Medulla oblongata (tissue), 1 donor: ENCODE measurements around the gene TCEAL6.
"Not testable (repeated sequence)": the region's sequence is repeated elsewhere in the genome, so short reads cannot be mapped to it uniquely, and the experiment has no call there.

Experiments used
- DNase-seq: peaks from one replicate; pipeline ENCODE4 v3.0.0-alpha.2; 2015; ENCODE audit errors: extremely low spot score

TCEAL6 gene

DNA sequence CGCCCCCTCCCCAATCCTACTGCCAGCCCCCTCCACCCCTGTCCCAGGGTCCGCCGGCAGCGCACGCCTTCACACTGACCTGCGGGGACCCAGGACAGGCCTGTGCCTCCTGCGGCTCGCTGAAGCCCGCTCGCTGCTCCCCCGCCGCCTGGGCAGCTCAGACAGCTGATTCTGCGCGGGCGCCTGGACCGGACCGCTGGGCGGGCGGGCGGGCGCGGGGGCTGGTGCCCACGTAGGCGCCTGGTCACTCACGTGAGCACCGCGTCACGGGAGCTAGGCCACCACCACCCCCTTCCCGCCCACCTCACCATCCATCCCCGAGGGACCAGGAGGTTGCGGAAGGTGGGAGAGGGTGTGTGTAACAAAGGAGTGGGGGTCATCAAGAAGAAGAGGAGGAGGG is at the start of gene TCEAL6:
TSS of gene TCEAL6 (minus strand) at position 208 of the 400 bp plus-strand sequence.
- DNase-seq, result peak; percentile 2

DNA sequence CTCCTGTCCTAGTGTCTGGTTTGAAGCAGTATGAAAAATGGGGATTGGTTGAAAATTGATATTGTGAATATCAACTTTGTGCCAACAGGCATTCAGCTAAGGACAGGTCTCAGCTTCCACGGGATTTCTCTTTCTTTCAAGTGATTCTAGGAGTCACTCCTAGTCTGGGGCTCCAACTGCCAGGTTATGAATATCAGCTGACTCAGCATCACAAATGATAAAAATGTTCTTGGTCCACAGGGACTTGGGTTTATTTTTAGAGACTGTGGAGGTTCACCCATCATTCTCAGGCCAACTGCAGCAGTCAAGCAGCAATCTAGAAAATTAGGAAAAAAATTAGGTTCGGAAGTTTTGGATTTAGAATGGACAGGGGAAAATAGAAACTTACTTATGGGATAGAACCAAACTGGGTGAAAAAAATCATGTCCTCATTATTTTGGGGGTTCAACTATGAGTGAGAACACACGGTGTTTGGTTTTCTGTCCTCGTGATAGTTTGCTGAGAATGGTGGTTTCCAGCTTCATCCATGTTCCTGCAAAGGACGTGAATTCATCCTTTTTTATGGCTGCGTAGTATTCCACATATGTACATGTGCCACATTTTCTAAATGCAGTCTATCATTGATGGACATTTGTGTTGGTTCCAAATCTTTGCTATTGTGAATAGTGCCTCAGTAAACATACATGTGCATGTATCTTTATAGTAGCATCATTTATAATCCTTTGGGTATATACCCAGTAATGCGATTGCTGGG is 43.9 kb upstream of the TCEAL6 start:
- no peak for DNase-seq

DNA sequence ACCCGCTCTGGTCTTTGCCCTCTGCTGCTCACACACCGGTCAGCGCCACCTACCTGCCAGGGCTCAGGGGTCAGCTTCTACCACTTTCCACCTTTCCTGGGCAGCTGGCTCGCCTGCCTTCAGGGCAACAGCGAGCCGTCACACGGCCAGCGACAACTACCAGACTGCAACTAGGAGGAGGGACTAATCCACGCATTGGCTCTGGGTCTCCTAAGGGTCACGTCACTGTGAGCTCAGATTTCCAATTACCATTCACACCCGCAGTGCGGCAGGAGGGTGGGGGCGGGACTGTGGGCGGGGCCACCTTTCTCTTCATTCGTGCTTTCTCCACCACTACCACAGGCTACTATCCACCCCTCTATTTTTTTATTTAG is 13.5 kb upstream of the TCEAL6 start, which contains the start of gene BEX5:
TSS of gene BEX5 (minus strand) at position 172 of the 374 bp plus-strand sequence. CDS start 1,712 bp downstream, outside the sequence.
- peak; percentile 87 for DNase-seq

DNA sequence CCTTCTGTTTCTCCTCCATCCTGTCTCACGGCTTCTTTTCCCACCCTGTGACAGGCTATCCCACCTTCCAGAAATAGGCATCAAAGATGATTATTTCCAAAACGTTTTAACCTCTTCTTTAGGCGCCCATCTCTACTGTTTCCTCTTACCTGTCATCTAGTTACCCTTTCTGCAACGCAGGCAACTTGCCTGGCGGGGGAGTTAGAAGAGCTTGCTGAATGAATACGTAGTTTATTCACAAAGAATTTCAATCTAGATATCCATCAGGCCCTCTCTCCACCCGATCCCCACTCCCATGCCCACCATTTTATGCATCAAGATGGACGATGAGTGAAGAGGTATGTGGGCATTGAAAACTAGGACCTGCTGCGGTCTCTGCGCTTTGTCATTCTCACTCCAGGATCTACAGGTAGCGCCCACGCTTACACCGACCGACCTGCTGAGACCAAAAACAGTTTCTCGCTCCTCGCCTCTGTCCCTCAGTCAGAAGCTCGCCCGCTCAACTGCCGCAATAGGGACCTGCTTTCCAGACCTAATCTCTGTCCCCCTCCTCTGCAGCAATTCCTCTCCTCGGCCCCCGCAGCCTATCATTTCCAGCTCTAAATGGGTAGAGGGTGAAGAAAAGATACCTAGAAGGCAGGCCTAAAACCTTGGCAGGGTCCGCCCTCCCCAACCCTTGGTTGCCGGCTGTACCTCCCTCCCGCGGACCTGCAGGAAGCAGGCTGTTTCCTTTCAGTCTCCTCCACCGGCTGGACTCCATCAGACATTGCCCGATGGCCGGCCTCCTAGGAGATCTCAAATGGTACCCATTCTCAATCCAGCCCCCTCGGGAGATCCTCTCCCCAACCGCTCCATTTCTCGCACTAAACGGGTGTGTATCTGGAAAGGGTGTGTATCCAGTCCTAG is 12.9 kb upstream of the TCEAL6 start:
- DNase-seq, result peak; percentile 4

DNA sequence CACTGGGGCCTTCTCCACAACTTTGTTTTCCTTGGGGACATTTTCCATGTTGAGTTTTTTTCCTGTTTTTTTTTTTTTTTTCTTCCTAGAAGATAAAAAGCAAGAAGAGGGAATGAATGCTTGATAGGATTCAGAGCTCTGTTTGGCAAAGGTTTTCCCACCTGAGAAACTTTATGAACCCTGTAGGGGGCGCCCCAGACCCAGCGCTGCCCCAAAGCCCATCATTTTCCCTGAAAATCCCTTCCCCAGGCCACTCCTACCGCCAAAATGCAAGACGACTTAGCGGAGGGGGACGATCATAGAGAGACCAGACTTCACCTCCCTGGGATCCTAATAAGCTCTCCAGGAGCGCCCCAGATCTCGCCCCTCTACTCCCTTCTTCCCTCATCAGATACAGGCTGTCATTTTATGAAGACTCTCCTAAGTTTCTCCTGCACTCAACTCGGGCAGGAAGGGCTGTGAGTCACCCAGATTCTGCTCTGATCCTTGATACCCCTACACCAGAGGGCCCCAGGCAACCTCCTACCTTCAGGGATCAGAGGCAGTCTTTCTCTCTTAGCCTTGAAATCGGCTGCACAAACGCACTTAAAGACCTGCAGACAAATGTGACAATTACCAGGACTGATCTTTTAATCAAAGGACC is 12.1 kb upstream of the TCEAL6 start:
- peak; percentile 7 for DNase-seq

DNA sequence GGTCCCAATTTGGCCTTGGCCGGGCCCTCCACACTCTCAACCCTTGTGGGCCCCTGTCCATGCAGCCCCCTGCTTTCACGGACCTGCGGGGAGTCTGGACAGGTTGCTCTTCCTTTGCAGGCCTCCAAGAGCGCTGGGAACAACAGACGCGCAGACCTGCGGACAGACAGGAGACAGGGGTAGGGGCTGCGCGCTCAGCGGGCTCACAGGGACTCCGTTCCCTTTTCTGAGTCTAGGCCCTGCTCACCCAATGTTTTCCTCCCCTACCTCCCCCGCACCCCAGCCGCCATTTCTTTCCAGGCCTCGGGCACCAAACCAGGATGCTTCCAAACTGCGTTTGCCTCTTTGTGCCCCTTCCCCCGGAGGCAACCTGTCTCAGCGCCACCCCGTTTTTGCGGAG is 650 bp downstream of the TCEAL6 start:
- DNase-seq, result not testable (repeated sequence)

DNA sequence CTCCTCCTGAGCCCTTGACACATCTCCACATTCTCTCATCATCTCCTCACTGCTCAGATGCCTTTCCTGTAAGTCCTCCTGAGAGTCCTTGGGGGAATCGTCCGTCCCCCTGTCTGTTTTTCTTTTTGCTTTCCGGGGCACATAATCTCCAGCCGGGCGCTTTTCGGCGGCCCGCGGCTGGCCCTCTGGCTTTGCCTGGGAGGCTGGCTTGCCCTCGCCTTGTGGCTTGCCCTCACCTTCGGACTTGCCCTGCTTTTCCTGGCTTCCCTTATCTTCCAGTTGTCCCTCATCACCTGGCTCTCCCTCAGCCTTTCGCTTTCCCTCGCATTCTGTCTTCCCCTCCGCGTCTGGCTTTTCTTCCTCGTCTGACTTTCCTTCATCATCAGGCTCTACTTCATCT is 1.4 kb downstream of the TCEAL6 start:
- DNase-seq, result not testable (repeated sequence)

DNA sequence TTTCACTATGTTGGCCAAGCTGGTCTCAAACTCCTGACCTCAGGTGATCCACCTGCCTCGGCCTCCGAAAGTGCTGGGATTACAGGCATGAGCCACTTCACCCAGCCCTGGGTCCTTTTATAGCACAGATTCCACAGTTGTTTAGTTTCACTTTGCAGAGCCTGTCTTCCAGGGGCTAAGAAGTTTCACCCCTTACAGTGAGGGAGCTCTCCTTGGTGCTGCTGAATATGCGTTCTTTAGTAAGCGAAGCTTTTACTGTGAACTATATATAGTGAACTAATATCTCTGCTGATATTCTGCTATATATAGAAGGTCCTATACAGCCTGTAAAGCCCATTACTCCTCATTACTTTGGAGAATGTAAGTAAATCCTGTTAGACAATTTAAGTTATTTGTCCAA is 4.2 kb downstream of the TCEAL6 start:
- no peak for DNase-seq

DNA sequence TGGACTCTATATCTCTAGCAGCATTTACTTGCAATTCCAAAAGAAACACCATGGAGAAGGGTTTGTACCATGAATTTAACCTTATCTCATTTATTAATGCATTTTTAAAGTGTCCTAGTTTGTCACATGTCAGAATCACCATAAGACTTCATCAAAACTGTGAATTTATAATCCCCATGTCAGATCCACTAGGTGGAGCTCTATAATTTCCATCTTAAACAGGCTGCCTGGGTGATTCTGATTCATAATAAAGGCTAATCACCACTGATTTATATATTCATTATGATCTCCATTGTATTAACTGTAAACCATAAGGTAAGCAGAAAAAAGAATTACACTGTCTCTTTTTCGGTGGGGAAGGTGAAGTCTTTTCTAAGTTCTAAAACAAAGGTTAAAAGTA is 12.8 kb downstream of the TCEAL6 start:
- DNase-seq, result peak; percentile 9

DNA sequence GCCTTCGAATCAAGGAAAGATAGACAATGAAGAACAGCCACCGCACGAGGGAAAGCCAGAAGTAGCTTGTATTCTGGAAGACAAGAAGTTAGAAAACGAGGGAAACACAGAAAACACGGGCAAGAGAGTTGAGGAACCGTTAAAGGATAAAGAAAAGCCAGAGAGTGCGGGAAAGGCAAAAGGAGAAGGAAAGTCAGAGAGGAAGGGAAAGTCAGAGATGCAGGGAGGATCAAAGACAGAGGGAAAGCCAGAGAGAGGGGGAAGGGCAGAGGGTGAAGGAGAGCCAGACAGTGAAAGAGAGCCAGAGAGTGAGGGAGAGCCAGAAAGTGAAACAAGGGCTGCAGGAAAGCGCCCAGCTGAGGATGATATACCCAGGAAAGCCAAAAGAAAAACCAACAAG is 15.4 kb downstream of the TCEAL6 start:
- DNase-seq, result peak; percentile 27

DNA sequence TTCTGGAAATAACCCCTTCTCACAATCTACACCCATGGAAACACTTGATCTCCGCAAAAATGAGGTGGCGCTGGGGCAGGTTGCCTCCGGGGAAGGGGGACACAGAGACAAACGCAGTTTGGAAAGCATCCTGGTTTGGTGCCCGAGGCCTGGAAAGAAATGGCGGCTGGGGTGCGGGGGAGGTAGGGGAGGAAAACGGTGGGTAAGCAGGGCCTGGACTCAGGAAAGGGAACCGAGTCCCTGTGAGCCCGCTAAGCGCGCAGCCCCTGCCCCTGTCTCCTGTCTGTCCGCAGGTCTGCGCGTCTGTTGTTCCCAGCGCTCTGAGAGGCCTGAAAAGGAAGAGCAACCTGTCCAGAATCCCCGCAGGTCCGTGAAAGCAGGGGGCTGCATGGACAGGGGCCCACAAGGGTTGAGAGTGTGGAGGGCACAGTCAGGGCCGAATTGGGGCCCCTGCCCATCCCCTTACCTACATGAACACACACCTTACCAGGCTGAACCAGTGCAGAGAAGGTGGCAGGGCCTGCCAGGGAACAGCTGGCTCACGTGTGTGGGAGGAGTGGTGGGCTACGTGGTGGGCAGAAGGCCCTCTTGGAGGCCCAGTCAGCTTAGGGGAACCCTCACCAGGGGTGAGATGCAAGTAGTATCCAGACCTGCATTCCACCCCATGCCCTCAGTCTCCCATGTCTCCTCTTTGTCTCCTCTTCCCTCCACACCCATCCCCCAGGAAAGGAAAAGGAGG is 16.0 kb downstream of the TCEAL6 start:
- DNase-seq, result not testable (repeated sequence)

DNA sequence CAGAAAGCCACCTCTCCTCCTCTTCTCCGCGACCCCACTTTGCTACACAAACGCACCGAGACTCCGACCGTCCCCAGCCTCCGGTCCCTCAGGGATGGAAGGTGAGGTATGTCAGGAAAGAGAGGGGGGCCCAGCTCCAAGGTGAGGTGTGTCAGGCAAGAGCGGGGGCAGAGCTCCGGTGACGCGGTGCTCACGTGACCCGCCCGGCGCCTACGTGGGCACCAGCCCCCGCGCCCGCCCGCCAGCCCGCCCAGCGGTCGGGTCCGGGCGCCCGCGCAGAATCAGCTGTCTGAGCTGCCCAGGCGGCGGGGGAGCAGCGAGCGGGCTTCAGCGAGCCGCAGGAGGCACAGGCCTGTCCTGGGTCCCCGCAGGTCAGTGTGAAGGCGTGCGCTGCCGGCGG is 16.8 kb downstream of the TCEAL6 start, which contains the start of gene TCEAL2:
TSS of gene TCEAL2 (plus strand) at position 244 of the 400 bp plus-strand sequence. CDS start 1,152 bp downstream, outside the sequence.
- peak; percentile 14 for DNase-seq

DNA sequence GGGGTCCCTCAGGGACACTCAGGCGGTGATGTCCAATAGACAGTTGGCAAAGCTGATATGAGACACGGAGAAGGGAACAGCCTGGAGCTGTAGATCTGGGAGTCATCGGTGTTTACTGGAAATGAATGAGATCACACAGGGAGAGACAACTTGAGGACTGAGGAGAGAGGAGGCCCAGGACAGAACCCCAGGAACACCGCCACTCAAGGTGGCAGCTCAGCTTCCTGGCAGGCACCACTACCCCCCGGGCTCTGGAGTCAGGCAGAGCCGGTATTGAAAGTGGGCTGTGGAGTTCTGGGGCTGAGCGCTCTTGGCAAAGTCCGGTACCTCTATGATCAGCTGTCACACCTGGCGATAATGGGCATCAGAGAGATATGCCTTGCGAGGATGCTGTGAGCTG is 17.3 kb downstream of the TCEAL6 start:
- not testable (repeated sequence) for DNase-seq

DNA sequence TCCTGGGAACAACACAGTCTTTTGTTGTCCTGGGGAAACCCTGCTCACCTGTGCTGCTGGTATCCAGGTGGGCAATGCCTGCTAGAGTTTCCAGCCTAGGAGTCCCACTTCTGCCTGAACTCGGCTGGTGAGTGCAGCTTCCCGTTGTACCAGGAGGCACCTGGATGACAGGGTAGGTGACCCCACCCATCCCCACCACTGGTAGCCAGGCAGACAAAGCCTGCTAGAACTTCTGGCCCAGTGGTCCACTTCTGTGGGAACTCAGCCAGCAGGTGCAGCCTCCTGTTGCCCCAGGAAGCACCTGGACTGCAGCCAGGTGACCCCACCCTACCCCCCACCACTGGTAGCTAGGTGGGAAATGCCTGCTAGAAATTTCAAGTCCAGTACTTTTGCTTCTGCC is 26.5 kb downstream of the TCEAL6 start:
- no peak for DNase-seq

DNA sequence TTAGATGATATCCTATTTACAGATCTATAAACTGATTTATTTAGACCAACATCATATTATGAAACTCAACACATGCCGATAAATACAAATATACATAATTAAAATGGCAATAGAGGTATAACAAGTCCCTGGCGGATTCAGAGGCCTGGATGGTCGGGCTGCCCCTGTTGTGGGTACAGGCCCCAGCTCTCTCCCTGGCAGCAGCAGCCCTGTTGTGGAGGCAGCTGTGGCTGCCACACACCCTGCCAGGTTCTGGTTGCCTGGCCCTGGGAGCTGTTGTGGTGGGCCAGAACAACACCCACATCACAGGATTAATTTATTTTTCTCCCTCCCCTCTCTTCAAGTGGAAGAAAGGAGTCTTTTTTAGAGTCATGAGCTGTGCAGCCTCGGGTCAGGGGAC is 28.9 kb downstream of the TCEAL6 start:
- DNase-seq, result no peak
